ENCODE results near the gene GJA10. TPM values are rescaled to one million over a fixed set of nuclear protein-coding genes. Genes with fewer than 3 reads are reported as not detected.

The GJA10 gene
- polyA plus RNA-seq, 1 of the 3 experiments (the other 2 are of a cell fraction): not detected

DNA sequence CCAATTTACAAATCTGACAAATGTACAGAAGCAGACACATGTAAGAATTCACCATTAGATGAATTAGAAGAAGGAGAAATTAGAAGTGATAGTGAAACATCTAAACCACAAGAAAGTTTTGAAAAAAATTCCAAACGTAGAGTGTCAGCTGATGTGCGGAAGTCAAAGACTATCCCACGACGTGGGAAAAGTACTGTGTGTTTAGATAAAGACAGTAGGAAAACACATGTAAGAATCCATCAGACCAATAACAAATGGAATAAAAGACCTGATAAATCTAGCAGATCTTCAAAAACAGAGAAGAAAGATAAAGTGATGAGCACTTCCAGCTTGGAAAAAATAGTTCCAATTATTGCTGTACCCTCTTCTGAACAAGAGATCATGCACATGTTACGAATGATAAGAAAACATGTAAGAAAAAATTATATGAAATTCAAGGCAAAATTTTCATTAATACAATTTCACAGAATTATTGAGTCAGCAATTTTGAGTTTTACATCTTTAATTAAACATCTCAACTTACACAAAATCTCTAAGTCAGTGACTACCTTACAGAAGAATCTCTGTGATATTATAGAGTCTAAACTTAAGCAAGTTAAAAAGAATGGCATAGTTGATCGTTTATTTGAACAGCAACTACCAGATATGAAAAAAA, 28.1 kb upstream of the GJA10 start:
- Histone ChIP-seq H3K27ac (ENCODE audit: low read depth in 2 of 2, low read length in 1 of 2) (no peak overlapping the region), H3K9me3 (no peaks in the 10 kb centered on the region), H3K9ac (no peak overlapping the region), H3K9me2 (no peaks in the 10 kb centered on the region), H3K27me3 (ENCODE audit: insufficient read depth) (no peaks in the 10 kb centered on the region), H4K20me1 (ENCODE audit: insufficient read depth) (no peaks in the 10 kb centered on the region), H3K4me3 (ENCODE audit: low read depth in 2 of 2, low read length in 1 of 2) (no peak overlapping the region), H3K4me1 (ENCODE audit: control insufficient read depth in 1 of 2, insufficient read depth in 2 of 2, low read depth in 1 of 2, low read length in 1 of 2) (no peaks in the 10 kb centered on the region), H3F3A (replicated peaks; ENCODE audit: insufficient read depth) (no peaks in the 10 kb centered on the region), H2AFZ (ENCODE audit: low read depth) (no peak overlapping the region), H3K36me3 (replicated peaks in 1 of 2; ENCODE audit: control insufficient read depth in 1 of 2, insufficient read depth in 2 of 2, low read length in 1 of 2) (peaks cover 50 to 58% of the 10 kb centered on the region in 2 experiments), H3K79me2 (ENCODE audit: insufficient read depth) (no peaks in the 10 kb centered on the region), H3K4me2 (no peak overlapping the region)
- WGBS (ENCODE audit: low lambda C conversion rate): 97% methylated on average over 6 of the region's 6 CpGs
- DNase-seq: no peak
- CTCF ChIA-PET: interaction anchor here (0.8 kb wide), 1 partner anchor 75 kb away, joined by 4 read pairs; no protein-coding TSS in a partner anchor
- TF ChIP-seq TCF12 (IDR thresholded peaks at IDR 0.05): no peak
- no peak for TF ChIP-seq RFX5 (IDR thresholded peaks at IDR 0.05; ENCODE audit: low read length)
- no peak for TF ChIP-seq YY1 (IDR thresholded peaks at IDR 0.05; ENCODE audit: low read depth)
- no peak for TF ChIP-seq GABPA (IDR thresholded peaks at IDR 0.05; ENCODE audit: low read depth)
- no peak for TF ChIP-seq TAF1 (IDR thresholded peaks at IDR 0.05; ENCODE audit: borderline replicate concordance, low read depth, low read length)
- TF ChIP-seq, protein P1, sequence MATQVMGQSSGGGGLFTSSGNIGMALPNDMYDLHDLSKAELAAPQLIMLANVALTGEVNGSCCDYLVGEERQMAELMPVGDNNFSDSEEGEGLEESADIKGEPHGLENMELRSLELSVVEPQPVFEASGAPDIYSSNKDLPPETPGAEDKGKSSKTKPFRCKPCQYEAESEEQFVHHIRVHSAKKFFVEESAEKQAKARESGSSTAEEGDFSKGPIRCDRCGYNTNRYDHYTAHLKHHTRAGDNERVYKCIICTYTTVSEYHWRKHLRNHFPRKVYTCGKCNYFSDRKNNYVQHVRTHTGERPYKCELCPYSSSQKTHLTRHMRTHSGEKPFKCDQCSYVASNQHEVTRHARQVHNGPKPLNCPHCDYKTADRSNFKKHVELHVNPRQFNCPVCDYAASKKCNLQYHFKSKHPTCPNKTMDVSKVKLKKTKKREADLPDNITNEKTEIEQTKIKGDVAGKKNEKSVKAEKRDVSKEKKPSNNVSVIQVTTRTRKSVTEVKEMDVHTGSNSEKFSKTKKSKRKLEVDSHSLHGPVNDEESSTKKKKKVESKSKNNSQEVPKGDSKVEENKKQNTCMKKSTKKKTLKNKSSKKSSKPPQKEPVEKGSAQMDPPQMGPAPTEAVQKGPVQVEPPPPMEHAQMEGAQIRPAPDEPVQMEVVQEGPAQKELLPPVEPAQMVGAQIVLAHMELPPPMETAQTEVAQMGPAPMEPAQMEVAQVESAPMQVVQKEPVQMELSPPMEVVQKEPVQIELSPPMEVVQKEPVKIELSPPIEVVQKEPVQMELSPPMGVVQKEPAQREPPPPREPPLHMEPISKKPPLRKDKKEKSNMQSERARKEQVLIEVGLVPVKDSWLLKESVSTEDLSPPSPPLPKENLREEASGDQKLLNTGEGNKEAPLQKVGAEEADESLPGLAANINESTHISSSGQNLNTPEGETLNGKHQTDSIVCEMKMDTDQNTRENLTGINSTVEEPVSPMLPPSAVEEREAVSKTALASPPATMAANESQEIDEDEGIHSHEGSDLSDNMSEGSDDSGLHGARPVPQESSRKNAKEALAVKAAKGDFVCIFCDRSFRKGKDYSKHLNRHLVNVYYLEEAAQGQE (IDR thresholded peaks at IDR 0.05; ENCODE audit: low read depth, low read length): no peak
- TF ChIP-seq MXI1 (IDR thresholded peaks at IDR 0.05; ENCODE audit: low read depth, low read length): no peak
- no peak for TF ChIP-seq MEF2A (IDR thresholded peaks at IDR 0.05; ENCODE audit: borderline replicate concordance, low read depth)
- TF ChIP-seq FOXJ3 (CRISPR knock-in tag; IDR thresholded peaks at IDR 0.05): no peak
- no peak for TF ChIP-seq POLR2AphosphoS5 (IDR thresholded peaks at IDR 0.05; ENCODE audit: low read depth, low read length)
- no peak for TF ChIP-seq RAD21 (IDR thresholded peaks at IDR 0.05; ENCODE audit: low read length)
- TF ChIP-seq JUND (IDR thresholded peaks at IDR 0.05): no peak
- TF ChIP-seq SMC3 (IDR thresholded peaks at IDR 0.05; ENCODE audit: low read depth, low read length): no peak
- POLR2A ChIA-PET: no interaction called here

DNA sequence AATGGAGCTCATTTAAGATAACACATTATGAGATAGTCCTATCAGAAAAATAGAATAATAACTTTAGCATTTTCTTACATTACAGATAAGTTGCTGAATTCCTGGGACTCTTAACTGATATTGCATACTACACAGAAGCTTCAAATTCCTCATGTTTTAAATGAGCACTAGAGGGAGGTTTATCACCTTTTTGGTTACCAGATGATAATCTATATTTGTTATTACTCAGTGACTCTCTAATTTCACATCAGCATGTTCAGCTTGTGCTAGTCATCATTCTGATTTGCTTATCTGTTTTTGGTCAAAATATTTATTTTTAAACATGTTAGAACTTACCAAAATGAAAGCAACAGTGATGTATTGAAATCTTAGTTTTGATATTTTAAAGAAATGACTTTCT, 20.5 kb upstream of the GJA10 start:
- no peak overlapping the region for H3K4me3 ChIP-seq (ENCODE audit: low read depth in 2 of 2, low read length in 1 of 2)
- H3K9me2 ChIP-seq: no peaks in the 10 kb centered on the region
- H3K27me3 ChIP-seq (ENCODE audit: insufficient read depth): no peaks in the 10 kb centered on the region
- H3K79me2 ChIP-seq (ENCODE audit: insufficient read depth): no peaks in the 10 kb centered on the region
- TF ChIP-seq SMC3 (IDR thresholded peaks at IDR 0.05; ENCODE audit: low read depth, low read length) (no peak), CHD2 (IDR thresholded peaks at IDR 0.05; ENCODE audit: low read length, partially characterized antibody) (no peak), SIN3A (IDR thresholded peaks at IDR 0.05; ENCODE audit: borderline replicate concordance, low read depth, low read length) (no peak)
- H3K9ac ChIP-seq: no peak overlapping the region
- H3F3A ChIP-seq (replicated peaks; ENCODE audit: insufficient read depth): peaks cover 3% of the 10 kb centered on the region
- H3K4me1 ChIP-seq (ENCODE audit: control insufficient read depth in 1 of 2, insufficient read depth in 2 of 2, low read depth in 1 of 2, low read length in 1 of 2): no peaks in the 10 kb centered on the region
- H4K20me1 ChIP-seq (ENCODE audit: insufficient read depth): no peaks in the 10 kb centered on the region
- no peak for DNase-seq
- no peak overlapping the region for H2AFZ ChIP-seq (ENCODE audit: low read depth)
- H3K4me2 ChIP-seq: no peak overlapping the region
- H3K9me3 ChIP-seq: no peaks in the 10 kb centered on the region
- H3K27ac ChIP-seq (ENCODE audit: low read depth in 2 of 2, low read length in 1 of 2): no peak overlapping the region
- CTCF ChIA-PET: interaction anchor here (1.0 kb wide), 1 partner anchor 66 kb away, joined by 3 read pairs; no protein-coding TSS in a partner anchor
- POLR2A ChIA-PET: no interaction called here
- peaks cover 6 to 16% of the 10 kb centered on the region in 2 experiments for H3K36me3 ChIP-seq (replicated peaks in 1 of 2; ENCODE audit: control insufficient read depth in 1 of 2, insufficient read depth in 2 of 2, low read length in 1 of 2)
